NOMO-1 (cell line): ENCODE data around the gene LIN28B.
"Not testable (repeated sequence)": the region's sequence is repeated elsewhere in the genome, so short reads cannot be mapped to it uniquely, and the experiment has no call there.

ENCODE experiments used
- DNase-seq, 2 experiments: peaks; one replicate each; lab custom pipeline; 2025; ENCODE audit not compliant: unreplicated experiment in 2 of 2; lab: John Stamatoyannopoulos, UW

Gene LIN28B

GRCh38 chr6:104956731-104957294 is at the start of gene LIN28B:
TSS of gene LIN28B (plus strand) at chr6:104957107. CDS start at chr6:104957251, 144 bp downstream.
- DNase-seq: no peak

GRCh38 chr6:104908031-104908887 is 48.6 kb upstream of the LIN28B start:
- DNase-seq: no peak

GRCh38 chr6:104908888-104909525 is 47.9 kb upstream of the LIN28B start:
- no peak for DNase-seq

- DNase-seq: no peak
Observed at GRCh38 chr6:104921896-104922295, 35.0 kb upstream of the LIN28B start.

GRCh38 chr6:104928141-104928540 is 28.8 kb upstream of the LIN28B start:
- no peak for DNase-seq

GRCh38 chr6:104929353-104929752 is 27.6 kb upstream of the LIN28B start:
- DNase-seq: no peak

- DNase-seq: no peak
Observed at GRCh38 chr6:104930939-104931338, 26.0 kb upstream of the LIN28B start.

- DNase-seq: no peak
Observed at GRCh38 chr6:104936766-104937535, 20.0 kb upstream of the LIN28B start.

GRCh38 chr6:104940238-104940892 is 16.5 kb upstream of the LIN28B start:
- DNase-seq: no peak

- no peak for DNase-seq
Observed at GRCh38 chr6:104940893-104941728, 15.8 kb upstream of the LIN28B start.

GRCh38 chr6:104941729-104942091 is 15.2 kb upstream of the LIN28B start:
- no peak for DNase-seq

GRCh38 chr6:104943781-104944180 is 13.1 kb upstream of the LIN28B start:
- no peak for DNase-seq

- no peak for DNase-seq
Observed at GRCh38 chr6:104949206-104949605, 7.7 kb upstream of the LIN28B start.

- no peak for DNase-seq
Observed at GRCh38 chr6:104951677-104952076, 5.2 kb upstream of the LIN28B start.

GRCh38 chr6:104952911-104953399 is 4.0 kb upstream of the LIN28B start:
- no peak for DNase-seq

GRCh38 chr6:104953400-104954189 is 3.3 kb upstream of the LIN28B start:
- DNase-seq: not testable (repeated sequence)

GRCh38 chr6:104954190-104954797 is 2.6 kb upstream of the LIN28B start:
- DNase-seq: no peak

GRCh38 chr6:104955491-104955890 is 1.4 kb upstream of the LIN28B start:
- no peak for DNase-seq
